Astrocyte of the cerebellum (primary cell): ENCODE data around the gene ZEB2.

Source experiments
- DNase-seq: peaks from one replicate; pipeline ENCODE4 v3.0.0-alpha.2; 2011; ENCODE audit warnings: low read depth
- H3K4me3 ChIP-seq: 2 replicates; pipeline ENCODE4 v1.5.1; 2011; ENCODE audit warnings: mild to moderate bottlenecking, low read depth, low read length, moderate library complexity
- CTCF ChIP-seq: IDR thresholded peaks from 2 replicates; pipeline ENCODE4 v1.5.1; 2012; ENCODE audit warnings: low read length, low read depth, moderate library complexity, mild to moderate bottlenecking; ENCODE audit errors: missing control alignments
- in situ Hi-C: cut with HindIII; loops from 2 replicates; pipeline ENCODE4 v1.10.0; 2017; ENCODE audit warnings: low sequenced_read_pairs

ZEB2 gene

GRCh38 chr2:144466637-144467036 is 53.3 kb downstream of the ZEB2 start:
- H3K4me3 ChIP-seq, result no peak overlapping the region
- TF ChIP-seq CTCF, result no peak
- in situ Hi-C loops, result no loop called here
- no peak for DNase-seq

GRCh38 chr2:144465749-144466148 is 54.2 kb downstream of the ZEB2 start:
- DNase-seq, result no peak
- no peak overlapping the region for H3K4me3 ChIP-seq
- in situ Hi-C loops, result no loop called here
- no peak for TF ChIP-seq CTCF

GRCh38 chr2:144464730-144465129 is 55.2 kb downstream of the ZEB2 start:
- TF ChIP-seq CTCF, result no peak
- no peak overlapping the region for H3K4me3 ChIP-seq
- no peak for DNase-seq
- in situ Hi-C loops, result no loop called here

- DNase-seq, result no peak
- no peak for TF ChIP-seq CTCF
- no peak overlapping the region for H3K4me3 ChIP-seq
- in situ Hi-C loops, result no loop called here
These were observed 56.7 kb downstream of the ZEB2 start for GRCh38 chr2:144463266-144463665.

- in situ Hi-C loops, result no loop called here
These were observed 57.7 kb downstream of the ZEB2 start for GRCh38 chr2:144462266-144462665.

GRCh38 chr2:144461308-144461766 is 58.6 kb downstream of the ZEB2 start:
- no peak for TF ChIP-seq CTCF
- peak; percentile 44 for DNase-seq
- H3K4me3 ChIP-seq, result no peak overlapping the region
- in situ Hi-C loops, result no loop called here

More at GRCh38 chr2:144462266-144462665, 57.7 kb downstream of the ZEB2 start:
- no peak for DNase-seq
- H3K4me3 ChIP-seq, result no peak overlapping the region
- no peak for TF ChIP-seq CTCF

- H3K4me3 ChIP-seq, result no peak overlapping the region
- TF ChIP-seq CTCF, result no peak
- DNase-seq, result no peak
- in situ Hi-C loops, result no loop called here
These were observed 59.1 kb downstream of the ZEB2 start for GRCh38 chr2:144460727-144461307.
